GM18508 (cell line): ENCODE measurements around the gene INPP5K.
A peak's percentile ranks its signal among the peaks of the same experiment; 100 is the strongest.
"Not testable (repeated sequence)": the region's sequence is repeated elsewhere in the genome, so short reads cannot be mapped to it uniquely, and the experiment has no call there.

Source experiments
- ATAC-seq: cut with Tn5 transposase; IDR thresholded peaks from one replicate; pipeline ENCODE4 v1.9.1; 2021; ENCODE audit warnings: moderate number of reproducible peaks; ENCODE audit not compliant: insufficient read depth, unreplicated experiment

Gene INPP5K

DNA sequence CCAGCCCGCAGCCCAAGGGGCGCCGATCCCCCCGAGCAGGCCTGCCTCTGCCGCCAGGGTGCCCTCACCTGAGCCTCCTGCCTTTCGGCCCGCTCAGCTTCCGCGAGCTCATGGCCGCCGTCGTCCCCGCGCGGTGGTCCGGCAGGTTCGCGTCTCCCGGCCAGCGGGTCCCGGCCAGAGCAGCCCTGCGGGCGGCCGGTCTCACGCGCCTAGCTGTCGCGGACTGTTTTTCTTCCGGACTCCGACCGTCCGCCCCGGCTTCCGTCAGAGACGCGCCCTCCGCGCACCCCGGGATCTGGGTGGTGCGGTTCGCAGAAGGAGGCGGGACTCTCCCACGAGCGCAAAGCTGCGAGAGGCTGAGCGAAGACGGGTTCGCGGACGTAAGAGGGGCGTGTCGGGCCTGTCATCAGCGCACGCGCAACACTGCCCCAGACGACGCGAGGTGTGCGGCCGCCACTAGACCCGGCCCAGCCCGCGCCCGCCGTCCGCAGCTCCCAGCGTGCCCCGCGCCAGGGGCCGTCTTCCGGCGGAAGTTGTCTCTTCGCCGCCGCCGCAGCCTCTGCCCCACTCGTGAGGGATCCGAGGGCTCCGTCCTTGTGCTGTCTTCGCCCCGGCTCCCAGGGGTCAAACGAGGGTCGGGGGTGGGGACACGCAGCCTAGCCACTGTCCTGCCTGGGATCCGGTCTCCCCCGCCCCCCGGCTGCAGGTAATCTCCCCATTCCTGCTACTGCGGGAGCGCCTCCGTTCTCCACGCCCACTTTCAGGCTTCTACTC is at the start of gene INPP5K:
TSS of gene INPP5K (minus strand) at position 225 of the 774 bp plus-strand sequence. CDS start at position 112, 113 bp downstream.
- peak; percentile 56 for ATAC-seq

- ATAC-seq: no peak
Measured at GRCh38 chr17:1565877-1566276, 49.5 kb upstream of the INPP5K start.

GRCh38 chr17:1563786-1564613 is 47.6 kb upstream of the INPP5K start:
- ATAC-seq: no peak

GRCh38 chr17:1563471-1563785 is 47.0 kb upstream of the INPP5K start:
- not testable (repeated sequence) for ATAC-seq

- ATAC-seq: no peak
Measured at GRCh38 chr17:1562176-1562643, 45.8 kb upstream of the INPP5K start.

- no peak for ATAC-seq
Measured at GRCh38 chr17:1561420-1562175, 45.2 kb upstream of the INPP5K start.

- ATAC-seq: no peak
Measured at GRCh38 chr17:1560858-1561355, 44.5 kb upstream of the INPP5K start.

DNA sequence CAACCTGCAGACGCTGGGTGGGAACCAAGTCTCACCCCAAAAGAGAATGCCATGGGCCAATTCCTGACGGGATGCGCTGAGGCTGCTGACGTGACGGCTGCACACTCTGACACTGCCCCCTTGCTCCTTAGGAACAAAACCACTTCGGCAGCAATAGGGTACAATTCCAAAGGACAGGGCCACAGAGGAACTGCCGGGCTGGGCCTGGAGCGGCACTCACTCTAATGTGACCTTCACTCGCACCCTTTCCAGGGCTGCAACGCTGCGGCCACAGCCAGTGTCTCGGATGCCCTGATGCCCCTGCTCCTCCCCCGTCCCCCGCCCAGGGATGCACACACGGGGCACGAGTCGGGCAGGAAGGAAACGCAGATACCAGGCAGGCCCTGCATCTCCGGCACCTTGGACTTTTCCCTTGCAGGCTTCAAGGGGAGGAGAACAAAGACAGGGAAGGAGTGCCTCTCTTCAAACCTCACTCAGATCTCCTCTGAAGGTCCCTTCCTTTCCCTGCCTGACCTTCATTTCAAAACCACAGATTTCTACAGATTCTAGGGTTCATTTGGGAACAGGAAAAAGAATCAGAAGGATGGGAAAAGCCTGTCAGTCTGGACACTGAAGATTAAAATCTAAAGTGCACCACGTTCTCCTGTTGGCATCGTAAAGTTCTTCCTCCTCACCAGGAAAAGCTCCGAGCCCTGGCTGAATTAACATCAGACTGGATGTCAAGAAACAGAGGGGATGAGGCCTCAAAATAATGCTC is 43.9 kb upstream of the INPP5K start:
- no peak for ATAC-seq

GRCh38 chr17:1559047-1560043 is 42.9 kb upstream of the INPP5K start:
- no peak for ATAC-seq

- ATAC-seq: no peak
Measured at GRCh38 chr17:1558401-1558800, 42.0 kb upstream of the INPP5K start.

DNA sequence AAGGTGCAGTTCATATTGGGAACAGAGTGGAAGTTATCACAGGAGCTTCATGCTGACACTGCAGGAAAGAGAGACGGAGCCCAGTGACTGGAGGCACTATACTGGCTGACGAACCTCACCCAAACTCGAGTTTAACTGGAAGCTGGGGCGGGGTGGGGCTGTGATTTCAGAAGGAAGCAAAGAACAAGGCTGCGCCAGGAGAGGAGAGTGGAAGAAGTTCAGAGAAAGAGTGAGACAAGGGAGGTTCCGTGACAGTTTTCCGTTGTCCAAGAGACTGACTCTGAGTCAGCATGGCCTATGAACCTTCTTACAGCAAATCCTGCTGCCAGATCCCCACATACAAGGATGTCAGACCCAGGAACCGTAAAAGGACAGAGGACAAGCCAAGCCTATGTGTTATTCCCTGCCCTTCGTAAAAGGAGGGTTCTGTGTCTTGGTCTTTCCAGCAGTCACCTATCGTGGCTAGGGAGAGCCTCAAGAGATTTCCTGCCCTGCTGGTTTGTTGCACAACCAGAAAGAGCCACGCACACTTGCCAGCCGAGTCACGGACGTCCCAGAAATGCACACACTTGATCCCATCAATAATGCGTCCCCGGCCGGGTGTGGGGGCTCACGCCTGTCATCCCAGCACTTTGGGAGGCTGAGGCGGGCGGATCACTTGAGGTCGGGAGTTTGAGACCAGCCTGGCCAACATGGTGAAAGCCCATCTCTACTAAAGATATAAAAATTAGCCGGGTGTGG is 41.1 kb upstream of the INPP5K start:
- ATAC-seq: no peak

DNA sequence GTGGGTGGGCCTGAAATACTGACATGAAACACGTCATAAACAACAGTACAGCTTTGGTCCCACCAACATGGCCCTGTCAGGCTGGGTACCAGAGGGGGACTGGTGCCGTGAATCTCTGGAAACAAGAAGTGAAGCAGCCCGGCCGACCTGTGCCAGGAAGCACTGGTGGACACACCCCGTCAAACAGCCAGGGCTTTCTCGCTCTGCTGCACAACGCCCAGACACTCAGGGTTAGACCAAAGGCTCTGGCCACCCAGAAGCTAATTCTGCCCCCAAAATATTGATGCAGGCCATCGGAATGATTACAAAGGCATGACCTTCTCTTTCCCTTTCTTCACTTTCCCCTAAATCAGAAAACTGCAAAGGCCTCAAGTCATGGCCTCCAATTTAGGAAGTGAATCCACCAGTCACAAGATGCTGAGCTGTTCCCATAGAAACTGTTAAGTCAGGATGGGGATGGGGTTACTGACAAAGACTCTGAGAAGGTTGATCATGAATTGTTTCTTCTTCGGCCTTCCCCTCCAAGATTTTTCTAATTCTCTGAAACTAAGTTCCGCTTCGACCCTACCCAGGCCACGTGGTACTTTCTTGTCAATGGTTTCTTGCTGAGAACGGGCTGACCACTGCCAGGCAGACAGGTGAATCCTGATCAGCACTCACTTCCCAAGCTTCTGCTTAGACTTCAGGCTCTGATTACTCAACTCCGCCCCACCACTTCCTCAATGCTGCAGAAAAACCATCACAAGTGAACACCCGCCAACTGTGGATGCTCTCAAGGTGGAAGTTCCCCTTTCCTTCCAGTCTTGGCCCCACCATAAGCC is 39.4 kb upstream of the INPP5K start:
- no peak for ATAC-seq

- ATAC-seq: no peak
Measured at GRCh38 chr17:1554751-1555540, 38.5 kb upstream of the INPP5K start.

DNA sequence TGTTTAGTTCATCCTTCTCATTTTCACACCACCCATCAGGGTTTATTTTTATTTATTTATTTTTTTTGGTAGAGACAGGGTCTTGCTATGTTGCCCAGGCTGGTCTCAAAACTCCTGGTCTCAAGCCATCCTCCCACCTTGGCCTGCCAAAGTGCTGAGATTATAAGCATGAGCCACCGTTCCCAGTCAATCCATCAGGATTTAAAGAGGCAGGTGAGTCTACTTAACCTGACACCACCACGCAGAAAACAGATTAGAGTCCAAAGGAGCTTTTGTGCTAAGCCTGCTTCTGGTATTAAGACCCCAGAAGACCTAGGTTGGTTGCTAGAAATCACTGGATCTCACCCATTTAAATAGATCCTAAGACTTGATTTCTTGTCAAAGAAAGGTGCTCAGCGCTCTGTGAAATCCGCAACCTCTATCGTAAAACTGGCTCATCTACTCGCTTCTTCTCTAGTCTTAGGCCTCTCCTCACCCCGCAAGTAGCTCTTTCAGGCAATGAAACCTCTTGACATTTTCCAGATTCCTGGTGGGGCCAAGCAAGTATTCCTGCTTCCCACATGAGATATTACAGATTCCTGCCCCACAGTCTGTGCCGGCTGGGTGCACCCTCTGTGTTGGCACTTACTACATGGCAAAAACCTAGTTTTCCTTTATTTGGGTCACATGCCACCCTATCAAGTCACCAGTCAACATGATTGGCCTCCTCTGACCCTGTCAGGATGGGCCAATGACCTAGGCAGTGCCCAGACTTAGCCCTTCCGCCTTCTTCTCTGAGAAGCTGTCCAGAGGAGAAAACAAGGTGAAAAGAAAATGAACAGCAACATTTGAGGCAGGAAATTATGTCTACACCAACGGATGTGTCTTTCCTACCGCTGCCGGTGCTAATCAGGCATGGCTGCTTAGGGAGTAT is 37.2 kb upstream of the INPP5K start:
- no peak for ATAC-seq

- no peak for ATAC-seq
Measured at GRCh38 chr17:1552932-1553331, 36.5 kb upstream of the INPP5K start.
